Mucosa of descending colon (tissue), 3 donors: ENCODE data around the gene BEAN1. TPM values are rescaled to one million over a fixed set of nuclear protein-coding genes. Genes with fewer than 3 reads are reported as not detected.

ENCODE experiments used
- ATAC-seq: fragments of 200-7000 bp; cut with Tn5 transposase; one replicate; pipeline ENCODE4 v1.9.1; 2020; ENCODE audit warnings: mild to moderate bottlenecking, moderate library complexity
- DNase-seq, 3 donors: peaks; one replicate each; pipeline ENCODE4 v3.0.0-alpha.2; 2020
- H3K36me3 ChIP-seq: fragments of 200-600 bp; one replicate; pipeline ENCODE4 v1.8.0; 2021; ENCODE audit warnings: low read depth, mild to moderate bottlenecking
- H3K4me1 ChIP-seq: fragments of 200-600 bp; one replicate; pipeline ENCODE4 v1.8.0; 2021; ENCODE audit warnings: low read depth, mild to moderate bottlenecking
- H3K4me3 ChIP-seq: fragments of 200-600 bp; one replicate; pipeline ENCODE4 v1.8.0; 2021; ENCODE audit warnings: mild to moderate bottlenecking
- H3K9me3 ChIP-seq: fragments of 200-600 bp; one replicate; pipeline ENCODE4 v1.8.0; 2021; ENCODE audit warnings: mild to moderate bottlenecking
- intact Hi-C, 2 donors: fragments of 100-400 bp; cut with DNase I in 1 of 2; cut with micrococcal nuclease in 1 of 2; formaldehyde crosslinking; loops; one replicate each; pipeline versions ENCODE4 v1.11.0 to v1.11.1; 2022; cut with DNase I, micrococcal nuclease
- long read RNA-seq, 2 donors: library from polyadenylated mRNA; unstranded; transcript quantifications; one replicate each; pipeline ENCODE4 v2.0.0, GENCODE V29; 2019 to 2021
- total RNA-seq, 3 donors: library from RNA; stranded (reverse); fragmentation: NEBNext Ultra II Directional in 2 of 3; extraction: Animal tissue kit (Norgen Biotek cat#: 25700) in 2 of 3; gene quantifications; one replicate each; pipeline versions ENCODE4 v1.2.1 to v1.2.4, GENCODE V29; 2021 to 2023
- TF ChIP-seq, protein P1 (sequence below): fragments of 200-600 bp; IDR thresholded peaks from one replicate; pipeline ENCODE4 v1.8.0; 2022; ENCODE audit warnings: antibody characterized with exemption, mild to moderate bottlenecking
- donor health status: DM: no; HTN: no; CAD: no; lungs with moderate emphysema.
- donor health status: DM: no; HTN: no; CAD: no.
- donor health status: DM: no; HTN: yes; CAD: no.

The BEAN1 gene, protein sequence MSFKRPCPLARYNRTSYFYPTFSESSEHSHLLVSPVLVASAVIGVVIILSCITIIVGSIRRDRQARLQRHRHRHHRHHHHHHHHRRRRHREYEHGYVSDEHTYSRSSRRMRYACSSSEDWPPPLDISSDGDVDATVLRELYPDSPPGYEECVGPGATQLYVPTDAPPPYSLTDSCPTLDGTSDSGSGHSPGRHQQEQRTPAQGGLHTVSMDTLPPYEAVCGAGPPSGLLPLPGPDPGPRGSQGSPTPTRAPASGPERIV
- total RNA-seq, result under 1 TPM in 1 of 3 donors, not detected in 2; 0.22 TPM
- long read RNA-seq, donor 1, result 0 reads
- long read RNA-seq, donor 2, result 0 reads

DNA sequence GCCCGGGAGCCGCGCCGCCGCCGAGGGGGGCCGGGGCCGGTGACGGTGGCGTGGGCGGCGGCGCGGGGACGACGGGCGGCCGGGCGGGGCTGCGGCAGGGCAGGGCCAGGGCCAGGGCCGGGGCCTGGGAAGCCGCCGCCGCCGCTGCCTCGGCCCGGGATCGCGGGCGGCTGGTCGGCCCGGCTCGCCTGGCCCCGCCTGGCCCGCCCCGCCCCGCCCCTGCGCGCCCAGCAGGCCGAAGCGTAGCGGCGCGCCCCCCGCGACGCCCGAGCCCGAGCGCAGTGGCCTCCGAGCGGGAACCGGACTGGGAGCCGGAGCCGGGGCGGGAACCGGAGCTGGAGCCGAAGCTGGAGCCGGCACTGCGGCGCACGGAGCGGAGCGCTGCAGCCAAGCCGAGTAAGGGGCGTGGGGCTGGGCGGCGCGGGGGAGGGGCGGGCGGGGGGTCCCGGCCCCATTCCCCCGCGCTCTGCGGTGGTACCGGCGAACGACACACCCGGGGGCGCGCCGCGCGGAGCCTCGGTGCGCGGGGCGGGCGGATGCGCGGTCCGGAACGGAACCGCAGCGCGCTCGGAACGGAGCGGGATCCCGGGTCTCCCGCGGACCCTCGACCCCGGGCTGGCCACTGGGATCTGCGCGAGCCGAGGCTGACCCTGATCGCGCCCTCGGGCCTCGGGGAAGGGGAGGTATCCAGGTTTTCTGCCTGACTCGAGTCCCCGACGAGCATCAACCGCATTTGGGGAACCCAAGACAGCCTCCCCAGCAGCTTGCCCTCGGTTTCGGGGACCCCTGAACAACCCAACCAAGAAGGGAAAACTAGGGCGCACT lies at the start of gene BEAN1:
Gene BEAN1, plus strand, starts transcription at position 260 of the 825 bp plus-strand sequence. CDS start 10,382 bp downstream, outside the sequence.
- H3K4me3 ChIP-seq, result no peak within 1 kb of the TSS
- intact Hi-C loops, result no loop called here
- peaks cover 15% of the 10 kb centered on the region for H3K4me1 ChIP-seq
- no peaks in the 10 kb centered on the region for H3K36me3 ChIP-seq
- no peaks in the 10 kb centered on the region for H3K9me3 ChIP-seq
- TF ChIP-seq, protein P1, sequence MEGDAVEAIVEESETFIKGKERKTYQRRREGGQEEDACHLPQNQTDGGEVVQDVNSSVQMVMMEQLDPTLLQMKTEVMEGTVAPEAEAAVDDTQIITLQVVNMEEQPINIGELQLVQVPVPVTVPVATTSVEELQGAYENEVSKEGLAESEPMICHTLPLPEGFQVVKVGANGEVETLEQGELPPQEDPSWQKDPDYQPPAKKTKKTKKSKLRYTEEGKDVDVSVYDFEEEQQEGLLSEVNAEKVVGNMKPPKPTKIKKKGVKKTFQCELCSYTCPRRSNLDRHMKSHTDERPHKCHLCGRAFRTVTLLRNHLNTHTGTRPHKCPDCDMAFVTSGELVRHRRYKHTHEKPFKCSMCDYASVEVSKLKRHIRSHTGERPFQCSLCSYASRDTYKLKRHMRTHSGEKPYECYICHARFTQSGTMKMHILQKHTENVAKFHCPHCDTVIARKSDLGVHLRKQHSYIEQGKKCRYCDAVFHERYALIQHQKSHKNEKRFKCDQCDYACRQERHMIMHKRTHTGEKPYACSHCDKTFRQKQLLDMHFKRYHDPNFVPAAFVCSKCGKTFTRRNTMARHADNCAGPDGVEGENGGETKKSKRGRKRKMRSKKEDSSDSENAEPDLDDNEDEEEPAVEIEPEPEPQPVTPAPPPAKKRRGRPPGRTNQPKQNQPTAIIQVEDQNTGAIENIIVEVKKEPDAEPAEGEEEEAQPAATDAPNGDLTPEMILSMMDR, result no peak
- ATAC-seq, result peak; percentile 58
- peak in 2 of 3 donors; percentile 9 to 43 for DNase-seq

DNA sequence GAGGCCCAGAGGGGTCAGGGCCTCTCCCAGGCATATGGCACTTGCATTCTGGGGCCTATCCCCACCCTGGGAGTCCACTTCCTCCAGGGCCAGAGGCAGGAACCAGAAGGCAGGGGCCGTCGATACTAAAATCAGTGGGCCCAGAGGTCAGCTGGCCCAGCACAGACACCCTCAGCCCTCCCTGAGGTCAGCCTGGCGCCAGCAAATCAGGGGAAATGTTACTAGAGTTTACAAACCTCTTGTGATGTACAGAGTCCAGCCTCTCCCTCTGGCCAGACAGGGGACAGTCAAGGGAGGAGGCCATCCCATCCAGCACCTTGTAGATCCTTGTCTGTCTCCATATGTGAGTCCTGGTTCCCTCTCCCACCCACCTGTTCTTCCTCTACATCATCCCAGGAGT lies 49.8 kb upstream of the BEAN1 start:
- intact Hi-C loops, result no loop called here
- H3K36me3 ChIP-seq, result no peaks in the 10 kb centered on the region
- TF ChIP-seq, protein P1, result no peak
- DNase-seq, result no peak
- no peaks in the 10 kb centered on the region for H3K4me1 ChIP-seq
- no peak for ATAC-seq
- no peaks in the 10 kb centered on the region for H3K9me3 ChIP-seq
- no peak overlapping the region for H3K4me3 ChIP-seq

DNA sequence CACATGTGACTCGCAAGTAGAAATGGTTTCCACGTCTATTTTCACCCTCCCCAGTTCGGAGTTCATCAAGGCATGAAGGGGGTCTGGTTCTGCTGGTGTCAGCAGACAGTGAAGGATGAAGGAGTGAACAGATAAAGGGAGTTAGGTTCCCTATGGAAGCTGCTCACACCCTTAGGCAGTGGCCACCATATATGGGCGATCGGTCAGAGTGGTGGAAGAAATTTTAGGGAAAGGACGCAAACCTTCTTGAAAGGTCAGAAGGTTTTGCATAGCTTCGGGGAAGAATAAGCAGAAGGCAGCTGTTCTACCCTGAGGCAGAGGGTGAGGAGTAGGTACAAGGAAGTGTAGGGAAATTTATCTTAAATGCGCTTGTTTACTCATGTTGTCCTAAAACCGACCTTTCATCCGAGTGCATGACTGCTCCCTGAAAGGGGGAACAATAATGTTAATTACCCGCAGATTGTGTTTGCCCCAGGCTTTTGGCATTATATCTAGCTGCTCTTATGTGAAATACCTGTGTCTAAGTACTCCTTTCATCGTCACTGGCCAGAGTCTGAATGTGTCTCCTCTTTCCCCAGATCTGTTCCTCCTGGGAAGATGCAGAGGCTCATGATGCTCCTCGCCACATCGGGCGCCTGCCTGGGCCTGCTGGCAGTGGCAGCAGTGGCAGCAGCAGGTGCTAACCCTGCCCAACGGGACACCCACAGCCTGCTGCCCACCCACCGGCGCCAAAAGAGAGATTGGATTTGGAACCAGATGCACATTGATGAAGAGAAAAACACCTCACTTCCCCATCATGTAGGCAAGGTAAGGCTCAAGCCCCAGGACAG lies 48.1 kb upstream of the BEAN1 start:
- ATAC-seq, result peak; percentile 75
- DNase-seq, result no peak
- H3K4me3 ChIP-seq, result no peak overlapping the region
- H3K9me3 ChIP-seq, result no peaks in the 10 kb centered on the region
- H3K4me1 ChIP-seq, result no peaks in the 10 kb centered on the region
- intact Hi-C loops, result no loop called here
- H3K36me3 ChIP-seq, result no peaks in the 10 kb centered on the region
- TF ChIP-seq, protein P1, result no peak

DNA sequence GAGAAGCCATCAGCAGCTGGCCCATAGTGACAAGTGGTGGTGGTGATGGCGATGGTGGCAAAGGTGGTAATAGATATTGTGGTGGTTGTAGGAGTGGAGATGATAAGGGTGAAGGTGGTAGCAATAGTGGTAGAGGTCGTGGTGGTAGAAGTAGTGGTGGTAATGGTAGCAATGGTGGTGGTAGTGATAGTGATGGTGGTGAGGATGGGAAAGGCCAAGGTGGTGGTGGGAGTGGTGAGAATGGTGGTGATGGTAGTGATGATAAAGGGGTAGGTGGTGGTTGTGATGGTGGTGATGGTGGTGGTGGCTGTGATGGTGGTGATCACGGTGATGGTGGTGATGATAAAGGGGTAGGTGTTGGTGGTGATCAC lies 47.5 kb upstream of the BEAN1 start:
- intact Hi-C loops, result no loop called here
- Histone ChIP-seq H3K9me3 (no peaks in the 10 kb centered on the region), H3K36me3 (no peaks in the 10 kb centered on the region), H3K4me1 (no peaks in the 10 kb centered on the region), H3K4me3 (no peak overlapping the region)
- TF ChIP-seq, protein P1, result no peak
- ATAC-seq, result no peak
- no peak for DNase-seq

DNA sequence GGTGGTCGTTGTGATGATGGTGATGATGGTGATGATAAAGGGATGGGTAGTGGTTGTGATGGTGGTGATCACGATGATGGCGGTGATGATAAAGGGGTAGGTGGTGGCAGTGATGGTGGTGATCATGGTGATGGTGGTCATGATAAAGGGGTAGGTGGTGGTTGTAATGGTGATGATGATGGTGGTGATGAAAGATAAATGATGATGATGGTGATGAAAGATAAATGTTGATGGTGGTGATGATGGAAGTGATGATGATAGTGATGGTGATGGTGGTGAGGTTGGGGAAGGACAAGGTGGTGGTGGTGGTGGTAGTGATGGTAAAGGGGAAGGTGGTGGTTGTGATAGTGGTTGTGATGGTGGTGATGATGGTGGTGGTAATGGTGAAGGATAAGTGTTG lies 46.7 kb upstream of the BEAN1 start:
- no peak overlapping the region for H3K4me3 ChIP-seq
- no peaks in the 10 kb centered on the region for H3K36me3 ChIP-seq
- ATAC-seq (no peak), DNase-seq (no peak)
- TF ChIP-seq, protein P1, result no peak
- intact Hi-C loops, result no loop called here
- no peaks in the 10 kb centered on the region for H3K9me3 ChIP-seq
- no peaks in the 10 kb centered on the region for H3K4me1 ChIP-seq
